GM19023 (cell line): ENCODE data around the gene NR1I2.
A peak's percentile ranks its signal among the peaks of the same experiment; 100 is the strongest.

Experiments
- ATAC-seq: cut with Tn5 transposase; IDR thresholded peaks from one replicate; pipeline ENCODE4 v1.9.1; 2021; ENCODE audit warnings: mild to moderate bottlenecking, moderate library complexity; ENCODE audit not compliant: unreplicated experiment

Gene NR1I2

DNA sequence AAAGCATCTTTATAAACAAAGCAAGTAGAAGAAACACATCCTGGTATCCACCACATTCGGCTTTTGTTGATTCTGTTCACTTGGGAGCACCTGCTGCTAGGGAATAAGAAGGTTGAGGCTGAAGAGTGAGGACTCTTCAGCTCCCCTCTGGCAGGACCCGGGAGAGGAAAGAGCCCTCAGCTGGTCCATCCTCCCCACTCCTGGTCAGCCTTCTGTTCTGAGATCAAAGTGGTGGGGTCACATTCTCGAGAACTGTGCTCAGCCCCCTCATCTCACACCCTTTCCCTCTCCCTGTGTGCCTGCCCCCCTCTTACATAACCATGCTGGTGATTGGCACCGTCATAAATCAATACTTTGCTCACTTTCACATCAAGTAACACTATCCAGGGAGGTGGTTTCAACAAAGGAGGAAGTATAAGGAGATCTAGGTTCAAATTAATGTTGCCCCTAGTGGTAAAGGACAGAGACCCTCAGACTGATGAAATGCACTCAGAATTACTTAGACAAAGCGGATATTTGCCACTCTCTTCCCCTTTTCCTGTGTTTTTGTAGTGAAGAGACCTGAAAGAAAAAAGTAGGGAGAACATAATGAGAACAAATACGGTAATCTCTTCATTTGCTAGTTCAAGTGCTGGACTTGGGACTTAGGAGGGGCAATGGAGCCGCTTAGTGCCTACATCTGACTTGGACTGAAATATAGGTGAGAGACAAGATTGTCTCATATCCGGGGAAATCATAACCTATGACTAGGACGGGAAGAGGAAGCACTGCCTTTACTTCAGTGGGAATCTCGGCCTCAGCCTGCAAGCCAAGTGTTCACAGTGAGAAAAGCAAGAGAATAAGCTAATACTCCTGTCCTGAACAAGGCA, at the start of gene NR1I2:
Gene NR1I2, plus strand, starts transcription at position 772 of the 869 bp plus-strand sequence.
- no peak for ATAC-seq

DNA sequence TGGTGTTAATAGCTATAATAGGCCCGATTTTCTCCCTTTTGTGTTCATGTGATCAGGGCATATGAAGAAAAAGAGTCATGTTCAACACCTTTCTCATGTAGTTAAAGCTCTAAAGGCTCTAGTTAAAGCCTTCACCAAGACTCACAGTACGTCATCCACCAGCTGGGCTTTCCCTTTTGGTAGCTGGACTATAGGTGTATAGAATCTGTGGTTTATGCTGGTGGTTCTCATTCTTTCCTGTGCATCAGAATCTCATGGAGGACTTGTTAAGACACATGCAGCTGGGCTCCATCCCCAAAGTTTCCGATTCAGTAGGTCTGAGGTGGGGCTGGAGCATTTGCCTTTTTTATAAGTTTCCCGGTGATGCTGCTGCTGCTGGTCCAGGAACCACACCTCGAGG, 48.1 kb upstream of the NR1I2 start:
- ATAC-seq = no peak

DNA sequence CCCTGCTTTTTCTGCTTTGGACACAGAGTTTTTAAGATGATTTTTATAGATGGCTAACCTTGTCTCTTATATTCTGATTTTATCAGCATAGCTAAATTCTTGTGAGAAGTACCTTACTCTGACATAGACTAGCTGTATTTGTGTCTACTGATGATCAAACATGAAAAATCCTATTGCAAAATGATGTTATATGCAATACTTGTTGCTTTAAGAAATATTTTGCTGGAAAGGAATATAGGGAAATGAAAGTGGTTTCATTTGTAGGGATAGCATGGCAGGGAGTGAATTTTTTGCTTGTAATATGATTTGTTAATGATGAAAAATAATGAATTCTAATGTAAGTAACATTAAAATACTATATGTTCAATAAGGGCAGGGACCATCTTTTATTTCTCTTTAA, 43.2 kb upstream of the NR1I2 start:
- no peak for ATAC-seq

DNA sequence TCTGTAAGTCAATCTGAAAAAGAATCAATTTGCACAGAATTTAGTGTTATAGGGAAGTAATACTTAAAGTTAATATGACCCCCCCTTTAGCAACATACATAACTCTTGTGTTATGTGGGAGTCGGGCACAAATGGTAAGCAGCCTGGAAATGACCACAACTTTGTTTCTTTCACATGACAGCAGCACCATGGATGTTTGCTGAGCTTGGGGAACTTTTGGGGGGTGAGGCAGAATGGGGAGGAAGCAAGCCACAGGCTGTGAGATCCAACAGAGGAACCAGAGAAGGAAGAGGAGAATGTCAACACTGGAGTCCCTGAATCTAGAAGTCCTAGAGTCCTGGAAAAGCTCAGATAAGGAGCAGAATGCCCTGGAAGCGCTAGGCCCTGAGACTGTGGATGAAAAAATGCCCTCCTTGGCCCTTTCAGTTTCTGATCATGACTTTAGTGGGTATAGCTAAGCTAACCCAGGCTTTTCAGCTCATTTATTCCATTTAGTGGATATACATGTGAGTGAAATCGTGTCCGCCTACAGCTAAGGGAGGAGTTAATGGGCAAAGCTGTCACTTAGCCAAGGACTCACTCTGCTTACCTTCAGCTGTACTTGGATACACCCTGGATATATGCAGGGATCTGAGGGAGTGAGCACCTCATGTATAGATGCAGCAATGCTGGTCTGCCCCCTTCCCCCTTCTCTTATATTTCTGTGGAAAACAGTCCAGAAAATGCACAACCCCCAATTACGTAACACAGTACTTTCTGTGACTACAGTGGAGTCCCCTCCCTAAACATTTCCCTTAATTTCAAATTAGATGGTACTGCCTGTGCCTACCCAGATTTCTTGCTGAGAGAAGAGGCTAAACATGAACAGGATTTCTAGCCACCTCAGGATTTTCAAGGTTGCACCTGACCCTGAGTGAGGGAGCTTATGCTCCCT, 40.0 kb upstream of the NR1I2 start:
- no peak for ATAC-seq

DNA sequence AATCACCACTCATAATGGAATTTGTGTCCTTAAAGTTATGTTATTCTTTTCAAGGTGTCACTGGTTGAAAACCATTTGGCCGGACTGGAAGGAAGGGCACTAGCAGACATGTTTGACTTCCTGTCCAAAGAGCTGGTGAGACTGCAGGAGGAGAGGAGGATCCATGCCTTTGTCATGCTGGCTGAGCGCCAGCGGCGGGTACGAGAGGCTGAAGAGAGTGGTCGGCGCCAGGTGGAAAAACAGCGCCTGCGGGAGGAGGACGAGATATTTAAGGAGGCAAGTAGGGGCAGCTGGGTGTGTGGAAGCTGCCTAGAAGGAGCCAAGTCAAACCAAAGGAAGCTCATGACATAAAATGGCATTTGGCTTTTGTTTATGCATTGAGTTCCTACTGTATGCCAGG, 38.0 kb upstream of the NR1I2 start:
- ATAC-seq = no peak

DNA sequence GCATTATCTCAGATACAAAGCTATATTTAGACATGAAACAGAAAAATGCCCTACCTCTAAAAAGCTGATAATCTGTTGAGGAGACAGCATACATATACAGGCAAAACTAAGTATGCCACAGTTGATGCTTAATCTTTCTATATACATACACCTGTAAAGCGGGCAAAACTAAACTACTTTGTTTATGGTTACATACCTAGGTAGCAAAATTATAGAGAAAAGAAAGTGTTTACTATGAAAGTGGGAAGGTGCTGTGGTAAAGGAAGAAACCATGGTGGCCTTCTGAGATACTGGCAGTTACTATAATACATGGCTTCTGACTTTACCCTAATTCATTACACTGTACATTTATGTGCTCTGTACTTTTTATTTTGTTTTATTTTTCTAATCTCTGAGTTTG, 36.0 kb upstream of the NR1I2 start:
- ATAC-seq = peak; percentile 58

DNA sequence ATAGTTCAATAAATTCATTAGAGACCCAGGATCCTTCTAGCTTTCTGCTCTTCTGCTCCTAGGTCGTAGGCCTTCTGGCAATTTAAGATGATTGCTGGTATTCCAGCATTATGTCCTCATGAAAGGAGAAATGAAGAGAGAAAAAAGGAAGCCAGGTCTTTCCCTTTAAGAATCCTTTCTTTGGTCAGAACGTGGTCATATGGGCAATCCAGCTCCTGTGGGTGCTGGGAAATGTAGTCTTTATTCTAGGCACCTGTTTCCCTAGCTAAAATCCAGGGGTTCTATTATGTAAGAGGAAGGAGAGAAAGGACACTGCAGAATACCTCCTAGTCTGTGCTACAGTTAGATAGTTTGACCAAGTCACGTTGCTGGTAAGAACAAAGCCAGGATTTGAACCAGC, 35.5 kb upstream of the NR1I2 start:
- no peak for ATAC-seq

DNA sequence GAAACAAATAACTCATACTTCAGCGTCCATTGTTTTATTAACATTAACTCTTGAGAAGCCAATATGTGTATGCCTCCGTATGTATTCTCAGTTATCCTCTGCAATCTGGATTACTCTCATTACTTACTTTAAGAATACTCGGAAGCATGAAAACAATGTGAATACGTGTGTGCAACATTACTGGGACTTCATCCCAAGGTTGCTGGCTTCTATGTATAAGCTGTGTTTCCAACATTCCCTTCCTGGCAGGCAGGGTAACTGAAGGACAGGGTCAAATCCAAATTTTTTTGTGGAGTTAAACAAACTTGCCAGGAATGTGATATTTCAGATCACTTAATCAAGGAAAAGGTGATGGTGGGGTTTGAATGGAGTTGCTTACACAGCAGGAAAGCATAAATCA, 34.5 kb upstream of the NR1I2 start:
- ATAC-seq = no peak

DNA sequence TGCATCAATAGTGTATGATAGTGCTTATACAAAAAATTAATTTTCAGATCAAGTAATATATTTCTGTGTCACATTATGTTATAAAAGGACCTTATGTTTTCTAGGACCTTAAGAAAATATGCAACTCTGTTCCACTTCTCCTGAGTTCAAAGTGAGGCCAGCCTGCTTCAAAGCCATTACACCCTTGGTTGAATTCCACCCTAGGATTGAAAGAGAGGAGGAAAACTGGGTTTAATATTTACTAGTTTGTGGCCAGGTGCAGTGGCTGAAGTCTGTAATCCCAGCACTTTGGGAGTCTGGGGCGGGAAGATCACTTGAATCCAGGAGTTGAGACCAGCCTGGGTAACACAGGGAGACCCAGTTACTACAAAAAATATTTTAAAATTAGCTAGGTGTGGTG, 32.9 kb upstream of the NR1I2 start:
- no peak for ATAC-seq

DNA sequence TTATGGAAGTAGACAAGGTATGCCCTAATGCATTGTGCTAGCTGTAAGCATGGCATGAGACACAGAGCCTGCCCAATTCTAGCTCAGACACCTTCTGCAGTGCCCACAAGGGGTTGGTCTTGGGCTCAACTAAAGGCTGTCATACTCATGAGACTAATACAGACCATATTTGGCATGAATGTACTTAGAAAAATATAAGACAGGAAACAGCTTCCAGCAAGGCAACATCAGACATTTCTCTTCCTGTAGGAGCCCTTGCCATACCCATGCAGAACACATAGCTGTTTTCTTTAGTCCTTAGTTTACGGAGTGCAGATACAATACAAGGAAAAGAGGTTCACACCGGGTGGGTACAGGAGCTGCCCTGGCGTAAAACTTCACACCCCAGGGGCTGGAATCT, 30.5 kb upstream of the NR1I2 start:
- ATAC-seq = no peak

DNA sequence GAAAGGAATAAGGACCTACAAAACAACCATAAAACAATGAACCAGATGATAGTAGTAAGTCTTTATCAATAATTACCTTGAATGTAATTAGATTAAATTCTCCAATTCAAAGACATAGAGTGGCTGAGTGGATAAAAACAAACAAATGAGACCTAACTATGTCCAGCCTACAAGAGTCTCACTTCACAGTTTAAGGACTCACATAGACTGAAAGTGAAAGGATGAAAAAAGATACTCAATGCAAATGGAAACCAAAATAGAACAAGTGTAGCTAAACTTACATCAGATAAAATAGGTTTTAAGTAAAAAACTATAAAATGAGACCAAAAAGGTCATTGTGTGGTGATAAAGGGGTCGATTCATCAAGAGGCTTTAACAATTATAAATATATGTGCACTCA, 21.9 kb upstream of the NR1I2 start:
- ATAC-seq = no peak

DNA sequence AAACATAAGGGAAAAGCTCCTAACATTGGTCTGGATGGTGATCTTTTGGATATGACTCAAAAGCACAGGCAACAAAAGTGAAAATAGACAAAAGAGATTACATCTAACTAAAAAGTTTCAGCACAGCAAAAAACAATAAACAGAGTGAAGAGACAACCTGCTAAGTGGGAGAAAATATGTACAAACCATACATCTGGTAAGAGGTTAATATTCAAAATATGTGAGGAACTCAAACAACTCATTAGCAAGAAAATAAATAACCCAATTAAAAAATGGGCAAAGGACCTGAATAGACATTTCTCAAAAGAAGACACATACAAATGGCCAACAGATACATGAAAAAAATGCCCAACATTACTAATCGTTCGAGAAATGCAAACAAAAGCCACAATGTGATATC, 19.0 kb upstream of the NR1I2 start:
- ATAC-seq = no peak

DNA sequence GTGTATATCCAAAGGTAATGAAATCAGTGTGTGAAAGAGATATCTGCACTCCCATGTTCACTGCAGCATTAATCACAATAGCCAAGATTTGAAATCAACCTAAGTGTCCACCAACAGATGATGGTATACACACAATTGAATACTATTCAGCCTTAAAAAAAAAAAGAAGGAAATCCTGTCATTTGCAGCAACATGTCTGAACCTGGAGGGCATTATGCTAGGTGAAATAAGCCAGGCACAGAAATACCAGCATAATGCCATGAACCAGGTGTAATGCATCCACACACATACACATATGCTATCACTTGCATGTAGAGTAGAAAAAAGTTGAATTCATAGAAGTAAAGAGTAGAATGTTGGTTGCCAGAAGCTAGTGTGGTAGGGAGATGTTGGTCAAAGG, 18.4 kb upstream of the NR1I2 start:
- ATAC-seq = no peak

DNA sequence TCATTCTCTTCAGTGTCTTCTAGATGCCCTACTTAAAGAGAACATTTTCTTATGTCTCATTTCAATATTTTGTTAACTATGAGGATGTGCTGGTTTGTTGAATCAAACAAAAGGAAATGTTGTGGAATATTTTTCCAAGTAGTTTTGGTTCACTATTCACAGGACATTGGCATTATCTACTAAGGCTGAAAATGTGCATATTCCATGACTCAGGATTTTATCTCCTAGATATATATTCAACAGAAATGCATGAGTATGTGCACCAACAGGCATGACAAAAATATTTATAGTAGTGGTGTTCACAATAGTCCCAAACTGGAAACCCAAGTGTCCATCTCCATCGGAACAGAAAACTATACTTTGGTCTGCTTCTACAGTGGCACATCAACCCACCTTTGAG, 16.7 kb upstream of the NR1I2 start:
- ATAC-seq = no peak

DNA sequence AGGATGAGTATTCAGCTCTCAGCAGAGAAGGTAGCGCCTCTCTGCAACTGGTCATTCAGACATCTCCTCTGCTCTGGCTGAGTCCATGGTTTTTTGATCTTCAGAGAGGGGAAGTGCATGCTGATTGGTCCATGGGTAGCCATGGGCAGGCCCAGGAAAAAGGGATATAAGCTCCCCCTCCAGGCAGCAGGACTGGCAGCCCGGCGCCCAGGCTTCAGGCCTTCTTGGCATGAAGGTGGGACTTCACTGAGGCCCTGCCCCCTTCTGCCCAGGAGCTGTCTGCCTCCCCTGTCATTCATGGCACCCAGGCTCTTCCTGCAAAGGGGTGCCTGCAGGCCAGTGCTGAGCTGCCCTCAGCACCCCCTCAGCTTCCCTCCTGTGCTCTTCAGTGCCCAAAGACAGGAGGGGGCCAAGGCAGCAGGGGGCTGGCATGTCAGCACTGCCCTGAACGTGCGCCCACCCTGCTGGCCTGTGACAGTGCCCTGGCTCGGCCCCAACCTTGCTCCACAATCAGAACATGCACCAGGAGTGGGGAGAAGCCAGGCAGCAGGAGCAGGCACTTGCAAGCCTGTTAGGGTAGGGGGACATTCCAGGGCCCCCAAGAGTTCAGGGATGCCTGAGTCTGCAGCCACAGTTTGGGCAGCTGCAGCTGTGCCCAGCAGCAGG, 13.8 kb upstream of the NR1I2 start:
- ATAC-seq = no peak

DNA sequence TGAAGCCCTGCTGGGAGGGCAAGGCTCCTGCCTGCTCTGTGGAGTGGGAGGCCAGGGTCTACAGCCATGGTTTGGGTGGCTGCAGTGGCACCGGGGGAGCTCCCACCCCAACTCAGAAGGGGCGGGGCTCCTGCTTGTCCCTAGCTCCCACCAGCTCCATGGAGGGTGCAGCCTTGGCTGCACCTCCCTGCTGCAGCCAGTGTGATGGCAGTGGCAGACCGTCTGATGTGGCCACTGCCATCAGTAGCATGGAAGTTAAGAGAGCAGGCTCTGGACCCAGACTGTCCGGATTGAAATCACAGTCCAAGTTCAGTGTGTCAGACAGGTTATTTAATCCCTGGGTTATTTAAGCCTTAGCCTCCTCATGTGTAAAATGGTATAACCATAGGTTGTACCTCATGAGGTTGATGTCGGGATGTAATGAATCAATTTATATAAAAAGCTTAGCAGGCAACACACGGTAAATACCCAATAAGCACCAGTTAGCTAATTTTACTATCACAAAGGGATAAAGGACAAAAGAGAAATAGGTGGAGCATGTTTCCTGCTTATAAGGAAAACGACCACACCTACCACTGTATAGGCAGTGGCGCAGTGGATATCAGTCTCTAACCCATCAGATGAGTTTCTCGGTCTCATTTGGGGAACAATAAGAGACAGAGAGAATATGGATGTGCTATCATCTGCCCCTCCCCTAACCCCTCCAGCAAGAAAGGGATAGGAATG, 13.1 kb upstream of the NR1I2 start:
- ATAC-seq = no peak

DNA sequence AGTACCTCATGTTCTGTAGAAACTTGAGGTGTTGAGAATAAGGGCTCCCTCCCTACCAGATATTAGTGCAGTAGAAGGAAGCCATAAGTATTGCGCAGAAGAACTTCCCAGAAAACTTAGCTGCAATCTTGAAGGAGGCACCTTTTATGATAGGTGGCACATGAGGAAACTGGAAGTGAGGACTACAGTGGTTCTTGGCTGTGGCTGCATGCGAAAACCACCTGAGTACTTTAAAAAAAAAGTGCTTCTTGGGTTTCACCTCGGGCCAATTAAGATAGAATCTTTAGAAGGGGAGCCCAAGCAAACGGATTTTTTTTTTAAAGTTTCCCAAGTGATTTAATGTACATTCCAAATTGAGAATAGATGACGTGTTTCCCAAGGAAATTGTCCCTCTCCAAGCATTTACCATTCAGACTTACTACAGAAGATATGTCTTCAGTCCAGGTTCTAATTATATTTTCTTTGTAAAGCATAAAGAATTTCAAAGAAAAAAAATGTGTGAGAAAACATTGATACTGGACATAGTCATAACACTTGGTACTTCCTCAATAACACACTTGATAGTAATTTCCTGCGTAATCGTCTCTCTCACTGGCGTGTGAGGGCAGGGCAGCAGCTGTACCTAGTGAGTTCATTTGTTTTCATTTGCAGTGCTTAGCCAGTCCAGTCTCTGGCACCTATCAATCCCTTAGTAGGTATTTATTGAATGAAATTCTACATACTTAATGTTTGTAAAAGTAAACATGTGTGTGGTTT, 12.3 kb upstream of the NR1I2 start:
- no peak for ATAC-seq

DNA sequence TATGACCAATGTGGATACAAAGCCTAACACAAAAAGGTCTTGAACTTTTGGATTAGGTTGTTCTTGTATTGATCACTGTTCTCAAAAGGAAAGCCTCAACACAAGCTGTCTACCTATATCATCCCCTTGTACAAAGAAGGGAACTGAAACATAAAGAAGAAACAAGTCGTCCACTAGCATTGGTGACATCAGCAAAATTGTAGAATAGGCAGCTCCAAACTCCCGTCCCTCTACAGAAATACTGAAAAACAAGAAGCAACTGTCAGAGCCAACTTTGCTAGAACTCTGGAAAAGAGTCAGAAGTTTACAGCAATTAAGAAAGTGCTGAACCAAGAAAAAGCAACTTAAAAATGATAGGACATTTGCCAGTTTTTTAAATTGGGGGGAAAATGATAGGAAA, 7.5 kb upstream of the NR1I2 start:
- ATAC-seq = no peak

DNA sequence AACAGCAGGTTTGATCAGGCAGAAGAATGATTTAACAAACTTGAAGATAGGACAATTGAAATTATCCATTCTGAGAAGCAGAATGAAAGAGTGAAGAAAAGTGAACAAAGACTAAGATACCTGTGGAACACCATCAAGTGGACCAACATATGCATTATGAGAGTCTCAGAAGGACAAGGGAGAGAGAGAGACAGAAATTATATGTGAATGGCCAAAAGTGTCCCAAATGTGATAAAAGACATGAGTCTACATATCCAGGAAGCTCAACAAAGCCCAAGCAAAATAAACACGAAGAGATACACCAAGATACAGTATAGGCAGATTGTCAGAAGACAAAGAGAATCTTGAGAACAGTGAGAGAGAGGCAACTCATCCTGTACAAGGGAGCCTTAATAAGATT, 5.6 kb upstream of the NR1I2 start:
- no peak for ATAC-seq

DNA sequence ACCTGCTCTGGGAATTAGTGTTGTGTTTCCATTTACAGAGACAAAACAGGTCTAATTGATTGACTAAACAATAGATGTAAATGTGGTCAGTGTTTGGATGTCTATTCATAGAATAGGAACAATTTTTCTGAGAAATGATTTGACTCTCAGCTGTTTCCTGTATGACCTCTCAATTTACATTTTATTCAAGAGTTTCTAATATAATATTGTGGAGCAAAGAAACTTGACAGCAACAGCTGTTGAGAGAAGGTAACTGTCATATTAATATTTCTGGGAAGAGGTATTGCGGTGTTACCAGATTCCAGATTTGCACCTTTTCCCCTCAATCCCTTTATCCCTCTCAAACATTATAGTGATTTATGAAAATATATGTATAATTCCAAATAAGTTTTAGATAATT, 3.7 kb upstream of the NR1I2 start:
- ATAC-seq = no peak
